GM18517 (cell line): ENCODE data around the gene PRPS1L1.

ENCODE experiments used
- ATAC-seq: cut with Tn5 transposase; IDR thresholded peaks from one replicate; pipeline ENCODE4 v1.9.1; 2021; ENCODE audit warnings: mild to moderate bottlenecking, moderate library complexity; ENCODE audit not compliant: unreplicated experiment

Gene PRPS1L1

GRCh38 chr7:18027628-18028027 is at the start of gene PRPS1L1:
Gene PRPS1L1 (minus strand): TSS chr7:18027846.
- ATAC-seq, result no peak

DNA sequence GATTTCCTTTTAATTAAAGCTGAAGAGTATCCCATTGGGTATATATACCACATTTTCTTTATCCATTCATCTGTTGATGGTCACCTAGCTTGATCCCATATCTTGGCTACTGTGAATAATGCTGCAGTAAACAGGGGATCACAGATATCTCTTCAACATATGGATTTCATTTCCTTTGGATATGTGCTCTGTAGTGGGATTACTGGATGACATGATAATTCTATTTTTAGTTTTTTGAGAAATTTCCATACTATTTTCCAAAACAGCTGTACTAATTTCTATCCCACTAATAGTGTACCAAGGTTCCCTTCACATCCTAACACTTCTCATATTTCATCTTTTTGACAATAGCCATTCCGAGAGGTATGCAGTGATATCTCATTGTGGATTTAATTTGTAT is 48.8 kb upstream of the PRPS1L1 start:
- ATAC-seq, result no peak

DNA sequence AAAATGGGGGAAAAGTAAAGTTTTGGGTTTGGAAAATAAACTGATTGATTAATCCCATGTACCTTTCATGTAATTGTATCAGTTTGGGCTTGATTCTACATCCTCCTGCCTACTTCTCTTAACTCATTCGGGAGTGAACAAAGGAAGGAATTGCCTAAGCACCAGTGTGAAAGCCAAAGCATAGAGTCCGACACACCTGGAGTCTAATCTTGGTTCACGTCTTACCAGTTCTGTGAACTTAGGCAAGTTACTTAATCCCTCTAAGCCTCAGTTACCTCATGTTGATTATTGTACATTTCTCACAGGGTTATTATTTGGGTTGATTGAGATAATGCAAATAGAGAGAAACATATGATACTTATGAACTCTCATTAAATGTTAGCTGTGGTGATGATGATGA is 41.1 kb upstream of the PRPS1L1 start:
- ATAC-seq, result no peak

GRCh38 chr7:18064242-18064838 is 36.7 kb upstream of the PRPS1L1 start:
- ATAC-seq, result no peak

DNA sequence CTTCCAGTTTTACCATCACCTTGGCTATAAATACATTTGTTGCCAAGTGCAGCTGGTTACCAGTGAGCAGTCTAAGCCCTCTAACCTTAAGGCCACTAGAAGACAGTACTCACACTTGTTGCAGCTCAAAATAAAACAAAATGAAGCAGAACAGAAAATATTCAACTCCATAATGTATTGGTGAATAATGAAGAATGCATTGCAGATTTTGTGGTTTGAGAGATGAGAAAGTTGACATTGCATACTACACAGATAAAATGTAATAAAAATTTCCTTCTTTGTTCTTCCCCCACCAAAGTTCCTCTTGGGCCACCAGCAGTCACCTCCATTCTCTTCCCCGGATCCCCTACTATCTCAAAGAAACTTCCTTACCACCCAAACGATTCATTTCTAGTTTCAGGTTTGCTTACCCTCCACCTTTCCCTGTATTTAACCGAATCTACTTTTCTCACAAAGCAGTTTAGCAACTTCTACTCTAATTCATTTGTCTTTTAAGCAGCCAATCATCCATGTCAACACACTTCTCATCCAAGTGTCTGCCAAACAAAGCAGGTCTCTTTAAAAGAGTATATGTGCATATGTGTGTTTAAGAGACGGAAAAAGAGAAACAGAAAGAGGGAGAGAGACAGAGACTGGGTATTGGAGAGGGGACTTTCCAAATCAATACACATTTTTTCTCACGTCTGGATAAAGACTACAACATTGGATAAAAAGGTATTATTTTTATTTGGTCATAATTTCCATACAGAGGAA is 35.7 kb upstream of the PRPS1L1 start:
- no peak for ATAC-seq

- ATAC-seq, result no peak
Measured at GRCh38 chr7:18059171-18059570, 31.5 kb upstream of the PRPS1L1 start.

- ATAC-seq, result no peak
Measured at GRCh38 chr7:18053941-18054340, 26.3 kb upstream of the PRPS1L1 start.

GRCh38 chr7:18053177-18053928 is 25.7 kb upstream of the PRPS1L1 start:
- no peak for ATAC-seq

DNA sequence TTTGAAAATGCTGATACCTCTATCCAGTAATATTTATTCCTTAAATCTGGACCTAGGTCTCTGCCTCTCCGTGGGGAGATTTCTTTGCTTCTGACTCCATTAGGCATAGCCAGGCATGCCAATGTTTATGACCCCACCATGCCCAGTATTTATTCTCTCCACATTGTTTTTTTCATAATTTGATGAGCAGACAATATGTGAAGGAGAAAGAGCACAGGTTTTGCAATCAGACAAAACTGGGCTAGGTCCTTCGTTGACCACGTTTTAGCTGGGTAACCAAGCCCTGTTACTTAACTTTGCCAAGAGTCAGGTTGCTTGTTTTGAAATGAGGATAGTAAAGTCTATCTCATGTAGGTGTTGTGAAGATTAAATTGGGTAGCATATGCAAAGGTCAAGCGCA is 21.6 kb upstream of the PRPS1L1 start:
- no peak for ATAC-seq

DNA sequence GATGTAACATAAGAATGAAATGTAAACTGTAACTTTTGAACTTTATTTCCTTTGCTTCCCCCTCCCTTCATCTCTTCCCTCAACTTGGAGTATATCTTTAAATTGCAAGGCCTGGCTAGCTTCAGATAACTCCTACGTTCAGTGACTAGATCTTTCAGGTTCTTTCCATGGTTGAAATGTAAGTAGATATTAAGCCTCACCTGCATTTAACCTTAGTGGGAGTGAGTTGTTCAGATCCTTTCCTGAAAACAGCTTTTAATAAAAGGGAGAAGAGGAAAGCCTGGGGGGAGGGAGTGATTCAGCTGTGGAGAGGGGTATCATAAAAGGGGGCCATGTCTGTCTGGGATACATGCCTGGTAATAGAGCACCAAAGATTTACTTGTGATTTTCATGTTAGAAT is 19.0 kb upstream of the PRPS1L1 start:
- ATAC-seq, result no peak

- no peak for ATAC-seq
Measured at GRCh38 chr7:18045171-18045570, 17.5 kb upstream of the PRPS1L1 start.

GRCh38 chr7:18041191-18041590 is 13.5 kb upstream of the PRPS1L1 start:
- no peak for ATAC-seq

DNA sequence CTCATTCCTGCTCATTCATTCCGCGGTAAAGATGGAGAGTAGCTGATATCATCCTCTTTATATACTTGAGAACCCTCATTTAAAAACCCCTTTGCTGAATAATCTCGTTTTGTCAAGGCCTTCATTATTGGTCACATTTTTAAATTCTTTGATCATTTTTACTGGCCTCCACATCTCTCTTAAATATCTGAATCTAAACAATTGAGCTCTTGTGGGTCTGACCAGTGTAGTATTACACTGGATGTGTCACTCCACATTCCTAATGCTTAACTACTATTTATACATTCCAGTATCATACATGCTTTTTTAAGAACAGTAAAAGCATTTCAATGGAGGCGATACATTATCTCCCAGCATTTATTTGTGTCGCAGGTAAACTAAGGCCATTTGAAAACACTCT is 12.6 kb upstream of the PRPS1L1 start:
- ATAC-seq, result no peak

DNA sequence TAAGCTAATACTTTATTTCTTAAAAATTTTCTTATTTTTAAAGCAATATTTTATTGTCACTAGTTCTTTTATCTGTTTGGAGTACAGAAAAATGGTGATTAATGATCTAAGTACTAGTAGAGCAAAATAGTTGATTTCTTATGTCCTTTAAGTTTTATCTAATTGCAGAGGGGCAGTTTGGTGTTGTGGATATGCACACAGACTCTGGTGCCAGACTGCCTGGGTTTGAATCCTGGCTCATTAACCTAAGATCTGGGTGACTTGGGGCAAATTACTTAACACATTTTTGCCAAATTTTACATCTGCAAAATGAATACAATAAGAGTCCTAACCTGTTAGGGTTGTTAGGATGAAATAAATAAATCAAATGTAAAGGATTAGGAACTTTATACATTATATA is 10.7 kb upstream of the PRPS1L1 start:
- ATAC-seq, result no peak

DNA sequence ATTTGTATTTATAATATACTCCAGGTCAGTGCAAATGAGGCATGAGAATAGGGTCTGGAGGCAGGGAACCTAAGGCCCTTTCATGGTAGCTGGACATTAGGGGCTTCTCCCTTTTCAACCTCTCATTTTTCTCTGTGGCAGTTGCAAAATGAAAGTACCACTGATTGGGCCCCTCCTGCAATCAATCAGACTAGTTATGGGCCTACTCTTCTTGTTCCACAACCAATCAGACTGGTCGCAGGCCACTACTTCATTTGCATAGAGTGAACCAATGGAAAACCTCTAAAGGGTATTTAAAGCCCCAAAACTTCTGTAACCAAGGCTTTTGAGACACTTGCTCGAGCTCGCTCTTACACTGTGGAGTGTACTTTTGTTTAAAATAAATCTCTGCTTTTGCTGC is 10.0 kb upstream of the PRPS1L1 start:
- ATAC-seq, result no peak

- ATAC-seq, result no peak
Measured at GRCh38 chr7:18036783-18037182, 9.1 kb upstream of the PRPS1L1 start.

- ATAC-seq, result no peak
Measured at GRCh38 chr7:18030758-18031157, 3.1 kb upstream of the PRPS1L1 start.

DNA sequence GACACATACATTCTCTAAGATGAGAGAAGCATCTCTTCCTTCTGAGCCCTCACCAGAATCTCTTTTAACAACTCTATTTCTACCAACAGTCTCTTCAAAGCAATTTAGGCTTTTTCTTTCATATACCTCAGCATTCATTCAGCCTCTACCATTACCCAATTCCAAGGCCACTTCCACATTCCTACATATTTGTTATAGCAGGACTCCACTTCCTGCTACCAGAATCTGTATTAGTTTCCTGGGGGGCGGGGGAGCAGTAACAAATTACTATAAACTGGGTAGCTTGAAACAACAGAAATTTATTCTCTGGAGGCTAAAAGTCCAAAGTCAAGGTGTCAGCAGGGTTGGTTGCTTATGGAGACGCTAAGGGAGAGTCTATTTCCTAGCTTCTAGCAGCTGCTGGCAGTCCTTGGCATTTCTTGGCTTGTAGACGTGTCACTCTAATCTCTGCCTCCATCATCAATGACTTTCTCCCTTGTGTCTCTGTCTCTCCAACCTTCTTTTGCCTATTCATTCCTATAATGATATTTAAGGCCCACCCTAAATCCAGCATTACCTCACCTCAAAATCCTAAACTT is 7.4 kb downstream of the PRPS1L1 start:
- no peak for ATAC-seq

DNA sequence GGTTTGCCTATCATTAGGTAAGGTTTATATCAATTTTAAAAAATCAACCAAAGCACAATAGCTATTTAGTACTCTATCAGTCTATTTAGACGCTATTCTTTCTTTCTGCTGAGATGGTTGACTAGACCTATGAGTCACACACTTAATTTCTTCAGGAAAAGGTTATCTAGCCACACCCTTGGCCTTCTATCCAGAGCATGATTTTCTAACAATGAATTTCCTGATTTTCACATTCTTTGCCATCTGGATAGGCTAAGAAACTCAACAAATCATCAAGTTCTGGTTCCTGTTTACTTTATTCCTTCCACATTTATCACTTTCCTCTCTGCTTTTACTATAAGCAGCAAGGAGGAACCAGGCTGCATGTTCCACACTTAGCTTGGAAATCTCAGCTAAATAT is 8.1 kb downstream of the PRPS1L1 start:
- no peak for ATAC-seq

DNA sequence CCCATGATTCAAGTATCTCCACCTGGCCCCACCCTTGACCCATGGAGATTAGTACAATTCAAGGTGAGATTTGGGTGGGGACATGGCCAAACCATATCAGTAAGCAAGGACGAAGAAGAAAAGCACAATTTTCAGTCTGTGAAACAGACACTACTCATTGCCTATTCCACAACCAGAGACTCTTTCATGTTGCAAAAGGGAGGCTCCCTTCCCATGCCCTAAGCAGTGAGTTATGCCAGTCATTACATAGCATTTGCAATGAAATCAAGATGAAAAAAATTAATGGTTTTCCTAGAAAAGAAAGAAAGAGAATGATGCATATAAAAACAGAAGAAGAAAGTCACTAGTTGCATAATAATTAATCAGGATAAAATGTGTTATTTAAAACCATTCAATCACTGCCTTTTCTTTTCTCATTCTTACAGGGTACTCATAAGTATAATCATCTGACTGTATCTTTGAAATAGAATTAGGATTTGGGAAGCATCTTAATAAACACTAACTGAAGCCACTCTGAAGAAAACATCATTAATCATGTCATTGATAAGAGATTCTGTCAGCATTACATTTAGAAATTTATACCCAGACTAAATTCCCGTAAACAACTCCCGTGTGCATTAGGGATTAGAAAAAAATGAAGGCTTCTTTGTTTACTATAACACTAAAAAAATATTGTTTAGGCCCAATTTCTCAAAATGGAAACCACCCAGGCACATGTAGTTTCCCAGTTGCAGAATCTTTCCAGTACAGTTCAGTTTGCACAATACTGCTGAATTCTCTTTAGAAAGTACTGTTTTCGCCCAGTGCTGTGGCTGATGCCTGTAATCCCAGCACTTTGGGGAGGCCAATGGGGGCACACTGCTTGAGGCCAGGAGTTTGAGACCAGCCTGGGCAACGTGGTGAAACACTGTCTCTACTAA is 9.1 kb downstream of the PRPS1L1 start:
- ATAC-seq, result no peak
